Fibroblast of lung (primary cell): ENCODE data around the gene TRIP12. TPM values are rescaled to one million over a fixed set of nuclear protein-coding genes. Genes with fewer than 3 reads are reported as not detected.

Experiments used
- DNase-seq, 2 donors: peaks; one replicate each; pipeline versions ENCODE4 v3.0.0 to v3.0.0-alpha.2; 2010; ENCODE audit warnings: low read depth in 2 of 2
- H2AFZ ChIP-seq: 2 replicates; pipeline ENCODE4 v1.5.1; 2012; ENCODE audit warnings: low read length, control low read depth, inconsistent platforms
- H3K27ac ChIP-seq: 2 replicates; pipeline ENCODE4 v1.5.1; 2011; ENCODE audit warnings: low read length, control low read depth; ENCODE audit not compliant: insufficient read depth
- H3K27me3 ChIP-seq: 2 replicates; pipeline ENCODE4 v1.5.1; 2011; ENCODE audit warnings: mild to moderate bottlenecking, low read length; ENCODE audit not compliant: control insufficient read depth, insufficient read depth
- H3K36me3 ChIP-seq: 2 replicates; pipeline ENCODE4 v1.5.1; 2011; ENCODE audit warnings: low read length; ENCODE audit not compliant: control insufficient read depth, insufficient read depth
- H3K4me1 ChIP-seq: 2 replicates; pipeline ENCODE4 v1.5.1; 2011; ENCODE audit warnings: low read length; ENCODE audit not compliant: control insufficient read depth, insufficient read depth; ENCODE audit errors: extremely low read depth
- H3K4me2 ChIP-seq: 2 replicates; pipeline ENCODE4 v1.5.1; 2011; ENCODE audit warnings: low read length, control low read depth; ENCODE audit not compliant: insufficient read depth; ENCODE audit errors: extremely low read depth
- H3K4me3 ChIP-seq, 4 experiments: fragments of 200-600 bp in 1 of 4; sonication (generic) in 1 of 4; replicated peaks in 1 of 4; 2 replicates each; pipeline ENCODE4 v1.5.1; 2011 to 2016; ENCODE audit warnings: low read length in 4 of 4, low read depth in 3 of 4, mild to moderate bottlenecking in 3 of 4, control low read depth in 2 of 4, inconsistent platforms in 1 of 4, mixed read lengths in 1 of 4; ENCODE audit not compliant: insufficient read depth in 1 of 4; ENCODE audit errors: control extremely low read depth in 1 of 4
- H3K79me2 ChIP-seq: 2 replicates; pipeline ENCODE4 v1.5.1; 2012; ENCODE audit warnings: mild to moderate bottlenecking, low read length, inconsistent platforms; ENCODE audit not compliant: control insufficient read depth, insufficient read depth
- H3K9ac ChIP-seq: 2 replicates; pipeline ENCODE4 v1.5.1; 2011; ENCODE audit warnings: mild to moderate bottlenecking, low read length, control low read depth; ENCODE audit not compliant: insufficient read depth
- H3K9me3 ChIP-seq: 2 replicates; pipeline ENCODE4 v1.5.1; 2012; ENCODE audit warnings: low read depth, low read length; ENCODE audit not compliant: control insufficient read depth, insufficient read depth
- H4K20me1 ChIP-seq: 2 replicates; pipeline ENCODE4 v1.5.1; 2011; ENCODE audit warnings: low read length; ENCODE audit not compliant: control insufficient read depth, insufficient read depth; ENCODE audit errors: extremely low read depth
- CTCF ChIP-seq, 2 donors: IDR thresholded peaks in 1 of 2; conservative IDR thresholded peaks in 1 of 2; 1 replicate in 1 of 2; 2 replicates in 1 of 2; pipeline ENCODE4 v1.5.1; 2011 to 2012; ENCODE audit warnings: low read length in 2 of 2, control low read depth in 1 of 2, inconsistent platforms in 1 of 2, low read depth in 1 of 2, mild to moderate bottlenecking in 1 of 2
- EZH2 ChIP-seq: IDR thresholded peaks from 2 replicates; pipeline ENCODE4 v1.5.1; 2012; ENCODE audit warnings: low read length, control low read depth, mild to moderate bottlenecking; ENCODE audit errors: missing control alignments
- polyA plus RNA-seq, 2 donors: library from polyadenylated mRNA; depleted of rRNA in 1 of 2; stranded (reverse) in 1 of 2; unstranded in 1 of 2; fragments of >200 nt; gene quantifications; 2 replicates each; pipeline ENCODE4 v1.2.1, GENCODE V29; 2011 to 2012; ENCODE audit warnings: missing spikeins in 1 of 2
- total RNA-seq: library from RNA; depleted of rRNA; stranded (reverse); fragments of >200 nt; gene quantifications from 2 replicates; pipeline ENCODE4 v1.2.1, GENCODE V29; 2014

TRIP12 gene
- total and polyA plus RNA-seq, 2 donors (not counting 1 experiment from before 2014, with no cell fraction given): 122 to 277 TPM

GRCh38 chr2:229900012-229900411 lies 21.8 kb downstream of the TRIP12 start:
- Histone ChIP-seq H3K27ac (no peak overlapping the region), H2AFZ (no peak overlapping the region), H3K36me3 (peaks cover 1% of the 10 kb centered on the region), H3K4me3 (no peak overlapping the region), H3K79me2 (peaks cover 91% of the 10 kb centered on the region), H3K4me1 (peaks cover 5% of the 10 kb centered on the region), H4K20me1 (no peaks in the 10 kb centered on the region), H3K27me3 (no peaks in the 10 kb centered on the region), H3K4me2 (no peak overlapping the region), H3K9me3 (no peaks in the 10 kb centered on the region), H3K9ac (no peak overlapping the region)
- TF ChIP-seq CTCF (conservative IDR thresholded peaks at IDR 0.05 in 1 of 2, IDR thresholded peaks at IDR 0.05 in 1 of 2; ENCODE audit: low read depth in 1 of 2, low read length in 2 of 2) (no peak), EZH2 (no peak)
- no peak for DNase-seq

- Histone ChIP-seq H3K9ac (no peak overlapping the region), H3K36me3 (peaks cover 1% of the 10 kb centered on the region), H3K79me2 (peaks cover 91% of the 10 kb centered on the region), H3K4me3 (no peak overlapping the region), H3K4me2 (no peak overlapping the region), H4K20me1 (no peaks in the 10 kb centered on the region), H3K27me3 (no peaks in the 10 kb centered on the region), H3K9me3 (no peaks in the 10 kb centered on the region), H3K27ac (no peak overlapping the region), H2AFZ (no peak overlapping the region), H3K4me1 (peaks cover 5% of the 10 kb centered on the region)
- TF ChIP-seq CTCF (conservative IDR thresholded peaks at IDR 0.05 in 1 of 2, IDR thresholded peaks at IDR 0.05 in 1 of 2; ENCODE audit: low read depth in 1 of 2, low read length in 2 of 2) (no peak), EZH2 (no peak)
- no peak for DNase-seq
Measured at GRCh38 chr2:229899604-229900003, 22.2 kb downstream of the TRIP12 start.

GRCh38 chr2:229896857-229897256 lies 25.0 kb downstream of the TRIP12 start:
- no peak for DNase-seq
- Histone ChIP-seq H2AFZ (no peak overlapping the region), H3K27me3 (no peaks in the 10 kb centered on the region), H3K79me2 (peaks cover 91% of the 10 kb centered on the region), H4K20me1 (no peaks in the 10 kb centered on the region), H3K4me2 (no peak overlapping the region), H3K4me1 (peaks cover 3% of the 10 kb centered on the region), H3K4me3 (no peak overlapping the region), H3K9ac (no peak overlapping the region), H3K36me3 (no peaks in the 10 kb centered on the region), H3K9me3 (no peaks in the 10 kb centered on the region), H3K27ac (no peak overlapping the region)
- TF ChIP-seq CTCF (conservative IDR thresholded peaks at IDR 0.05 in 1 of 2, IDR thresholded peaks at IDR 0.05 in 1 of 2; ENCODE audit: low read depth in 1 of 2, low read length in 2 of 2) (no peak), EZH2 (no peak)
